BJ (cell line): ENCODE measurements around the gene ELFN2. TPM values are rescaled to one million over a fixed set of nuclear protein-coding genes. Genes with fewer than 3 reads are reported as not detected.

Experiments
- CTCF ChIA-PET: fragments of 350-600 bp; formaldehyde crosslinking; extraction: SDS; loops from one replicate; lab custom pipeline; 2021; ENCODE audit warnings: antibody characterized with exemption, inconsistent platforms; lab: Yijun Ruan, JAX
- POLR2A ChIA-PET: fragments of 300-600 bp; sonication (Branson Sonifier 250); formaldehyde crosslinking; extraction: SDS; loops from one replicate; lab custom pipeline; 2021; ENCODE audit warnings: antibody characterized with exemption; lab: Charles Lee
- DNase-seq: peaks from one replicate; pipeline ENCODE4 v3.0.0-alpha.2; 2011; ENCODE audit warnings: low read depth
- H3K27me3 ChIP-seq: 2 replicates; pipeline ENCODE4 v1.6.0; 2011; ENCODE audit warnings: low read length; ENCODE audit not compliant: control insufficient read depth, insufficient read depth
- H3K36me3 ChIP-seq: 2 replicates; pipeline ENCODE4 v1.5.1; 2011; ENCODE audit warnings: low read length; ENCODE audit not compliant: control insufficient read depth, insufficient read depth
- H3K4me3 ChIP-seq: 2 replicates; pipeline ENCODE4 v1.5.1; 2011; ENCODE audit warnings: low read depth, mild to moderate bottlenecking, control low read depth, low read length
- polyA plus RNA-seq: library from polyadenylated mRNA; depleted of rRNA; stranded (reverse); fragments of >200 nt; gene quantifications from 2 replicates; pipeline ENCODE4 v1.2.3, GENCODE V29; 2011
- TF ChIP-seq, protein P1 (sequence below): IDR thresholded peaks from 2 replicates; pipeline ENCODE4 v1.5.1; 2011; ENCODE audit warnings: low read depth, mild to moderate bottlenecking, control low read depth, inconsistent platforms, low read length, moderate library complexity; ENCODE audit not compliant: insufficient read depth

The ELFN2 gene
- polyA plus RNA-seq, 1 experiment = 0.34 TPM

DNA sequence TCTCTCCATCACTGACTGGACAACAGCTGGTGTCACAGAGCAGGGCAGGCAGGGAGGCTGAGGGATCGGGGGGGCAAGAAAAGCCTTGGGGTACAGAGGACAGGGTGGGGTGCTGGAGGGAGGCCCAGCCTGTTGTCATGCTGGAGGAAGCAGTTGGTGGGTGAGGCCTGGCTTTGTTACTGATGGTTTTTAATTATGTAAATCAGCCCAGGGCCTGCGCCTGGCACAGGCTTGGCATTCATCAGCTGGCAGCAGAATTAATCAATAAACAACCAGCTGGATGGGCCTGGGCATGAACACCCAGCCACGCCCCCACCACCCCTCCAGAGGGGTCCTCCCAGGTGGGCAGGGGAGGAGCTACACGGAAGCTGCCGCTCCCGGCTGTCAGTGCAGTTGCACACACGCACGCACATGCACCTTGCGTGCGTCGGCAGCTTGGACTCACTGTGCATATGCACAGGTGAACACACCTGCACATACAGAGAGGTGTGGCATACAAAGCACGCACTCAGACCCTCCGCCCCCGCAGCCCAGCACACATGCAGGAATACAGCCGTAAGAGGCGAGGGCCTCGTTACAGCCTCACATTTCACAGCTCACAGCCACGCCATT, 21.3 kb upstream of the ELFN2 start:
- ChIA-PET CTCF (interaction anchor here (1.6 to 2.0 kb wide), 2 partner anchors 10 to 19 kb away, joined by 8 to 17 read pairs; no protein-coding TSS in a partner anchor), POLR2A (no interaction called here)
- no peak overlapping the region for H3K4me3 ChIP-seq
- TF ChIP-seq, protein P1, sequence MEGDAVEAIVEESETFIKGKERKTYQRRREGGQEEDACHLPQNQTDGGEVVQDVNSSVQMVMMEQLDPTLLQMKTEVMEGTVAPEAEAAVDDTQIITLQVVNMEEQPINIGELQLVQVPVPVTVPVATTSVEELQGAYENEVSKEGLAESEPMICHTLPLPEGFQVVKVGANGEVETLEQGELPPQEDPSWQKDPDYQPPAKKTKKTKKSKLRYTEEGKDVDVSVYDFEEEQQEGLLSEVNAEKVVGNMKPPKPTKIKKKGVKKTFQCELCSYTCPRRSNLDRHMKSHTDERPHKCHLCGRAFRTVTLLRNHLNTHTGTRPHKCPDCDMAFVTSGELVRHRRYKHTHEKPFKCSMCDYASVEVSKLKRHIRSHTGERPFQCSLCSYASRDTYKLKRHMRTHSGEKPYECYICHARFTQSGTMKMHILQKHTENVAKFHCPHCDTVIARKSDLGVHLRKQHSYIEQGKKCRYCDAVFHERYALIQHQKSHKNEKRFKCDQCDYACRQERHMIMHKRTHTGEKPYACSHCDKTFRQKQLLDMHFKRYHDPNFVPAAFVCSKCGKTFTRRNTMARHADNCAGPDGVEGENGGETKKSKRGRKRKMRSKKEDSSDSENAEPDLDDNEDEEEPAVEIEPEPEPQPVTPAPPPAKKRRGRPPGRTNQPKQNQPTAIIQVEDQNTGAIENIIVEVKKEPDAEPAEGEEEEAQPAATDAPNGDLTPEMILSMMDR = no peak
- H3K27me3 ChIP-seq = peaks cover 5% of the 10 kb centered on the region
- H3K36me3 ChIP-seq = no peaks in the 10 kb centered on the region
- no peak for DNase-seq

DNA sequence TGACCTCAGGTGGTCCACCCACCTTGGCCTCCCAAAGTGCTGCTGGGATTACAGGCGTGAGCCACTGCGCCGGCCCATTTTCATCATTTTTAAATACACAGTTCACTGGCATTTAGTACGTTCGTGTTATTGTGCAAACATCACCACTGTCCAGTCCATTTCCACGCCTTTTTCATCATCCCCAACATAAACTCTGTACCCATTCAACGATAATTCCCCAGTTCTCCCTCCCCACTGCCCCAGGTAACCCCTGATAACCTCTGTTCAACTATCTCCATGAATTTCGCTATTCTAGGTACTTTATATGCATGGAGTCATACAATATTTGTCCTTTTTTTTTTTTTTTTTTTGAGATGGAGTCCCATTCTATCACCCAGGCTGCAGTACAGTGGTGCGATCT, 18.2 kb upstream of the ELFN2 start:
- CTCF ChIA-PET = no interaction called here
- TF ChIP-seq, protein P1 = no peak
- Histone ChIP-seq H3K36me3 (no peaks in the 10 kb centered on the region), H3K27me3 (peaks cover 5% of the 10 kb centered on the region), H3K4me3 (no peak overlapping the region)
- DNase-seq = no peak
- POLR2A ChIA-PET = no interaction called here

DNA sequence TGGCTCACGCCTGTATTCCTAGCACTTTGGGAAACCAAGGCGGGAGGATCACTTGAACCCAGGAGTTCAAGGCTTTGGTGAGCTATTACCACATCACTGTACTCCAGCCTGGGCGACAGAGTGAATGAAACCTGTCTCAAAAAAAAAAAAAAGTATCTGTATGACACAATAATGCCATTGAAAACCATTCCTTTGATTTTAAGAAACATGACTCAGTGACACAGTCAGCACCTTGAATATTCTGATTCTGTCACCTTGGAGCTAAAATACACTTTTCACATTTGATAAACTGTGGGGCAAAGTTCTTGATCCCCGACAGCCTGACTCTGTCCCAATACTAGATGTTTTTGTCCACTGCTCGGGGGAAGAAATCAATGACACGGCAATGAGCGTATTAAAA, 16.7 kb upstream of the ELFN2 start:
- Histone ChIP-seq H3K36me3 (no peaks in the 10 kb centered on the region), H3K4me3 (no peak overlapping the region), H3K27me3 (peaks cover 4% of the 10 kb centered on the region; the same call in 1 of the 2 replicates)
- DNase-seq = no peak
- TF ChIP-seq, protein P1 = no peak
- ChIA-PET POLR2A (no interaction called here), CTCF (interaction anchor here (1.1 kb wide), 1 partner anchor 200 kb away, joined by 3 read pairs; the partner anchor contains the start of gene RAC2)

DNA sequence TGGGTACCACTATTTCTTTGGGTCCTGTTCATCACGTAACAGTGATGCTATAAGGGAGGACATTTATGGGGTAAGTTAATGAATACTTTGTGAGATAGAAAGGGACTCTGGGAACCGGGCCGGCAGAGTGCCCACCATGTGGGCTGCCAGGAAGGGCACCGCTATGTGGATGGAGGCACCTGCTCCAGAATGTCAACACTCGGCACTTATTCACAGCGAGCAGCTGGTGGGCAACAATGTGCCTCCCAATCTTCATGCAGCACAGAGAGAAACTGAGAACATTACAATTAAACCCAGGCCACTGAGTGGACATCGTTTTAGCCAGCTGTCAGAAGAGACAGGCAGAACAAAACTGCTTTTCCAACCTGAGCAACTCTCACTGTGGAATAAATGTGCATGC, 15.8 kb upstream of the ELFN2 start:
- DNase-seq = no peak
- TF ChIP-seq, protein P1 = no peak
- ChIA-PET CTCF (interaction anchor here (1.0 to 1.3 kb wide), 4 partner anchors 15 to 184 kb away, joined by 3 to 4 read pairs (median 3); no protein-coding TSS in a partner anchor), POLR2A (no interaction called here)
- Histone ChIP-seq H3K36me3 (no peaks in the 10 kb centered on the region), H3K4me3 (no peak overlapping the region), H3K27me3 (peaks cover 4% of the 10 kb centered on the region; the same call in 1 of the 2 replicates)

DNA sequence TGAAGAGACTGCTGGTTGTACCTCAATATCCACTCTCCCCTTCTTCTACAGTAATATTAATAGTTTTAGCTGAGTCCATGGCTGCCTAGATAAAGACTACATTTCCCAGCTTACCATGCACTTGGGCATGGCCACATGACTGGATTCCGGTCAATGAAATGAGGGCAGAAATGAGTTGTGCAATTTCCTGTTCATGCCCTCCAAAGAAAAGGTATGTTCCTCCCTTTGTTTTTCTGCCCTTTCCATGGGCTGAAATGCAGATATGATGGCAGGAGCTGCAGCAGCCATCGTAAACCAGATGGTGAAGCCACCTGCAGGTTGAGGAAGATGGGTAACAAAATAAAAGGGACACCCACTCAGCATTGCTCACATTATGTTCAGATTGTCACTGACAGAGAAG, 15.3 kb upstream of the ELFN2 start:
- Histone ChIP-seq H3K27me3 (peaks cover 4% of the 10 kb centered on the region; the same call in 1 of the 2 replicates), H3K36me3 (no peaks in the 10 kb centered on the region), H3K4me3 (no peak overlapping the region)
- DNase-seq = no peak
- ChIA-PET CTCF (interaction anchor here (0.5 to 1.3 kb wide), 5 partner anchors 14 to 582 kb away, joined by 3 to 4 read pairs (median 3); no protein-coding TSS in a partner anchor), POLR2A (no interaction called here)
- TF ChIP-seq, protein P1 = no peak
